Stimulated activated CD4-positive, alpha-beta T cell treated with anti-CD3 and anti-CD28 coated beads, TNF-alpha, amount 100 ng/mL, for 1 hour (primary cell): Measurements from ENCODE around the gene EXOC1L.

Experiments
- DNase-seq, 3 donors: peaks; one replicate each; pipeline ENCODE4 v3.0.0-alpha.2; 2020; ENCODE audit warnings: low read depth in 3 of 3, low spot score in 1 of 3

EXOC1L gene

GRCh38 chr4:55819634-55820033, at the start of gene EXOC1L:
Gene EXOC1L, plus strand, starts transcription at chr4:55819790. Its CDS starts 237 bp downstream, at chr4:55820027.
- no peak for DNase-seq

- DNase-seq: no peak
Observed at GRCh38 chr4:55770662-55771061, 48.9 kb upstream of the EXOC1L start.

GRCh38 chr4:55781341-55781740, 38.2 kb upstream of the EXOC1L start:
- DNase-seq: no peak

- no peak for DNase-seq
Observed at GRCh38 chr4:55781812-55782211, 37.8 kb upstream of the EXOC1L start.

- DNase-seq: no peak
Observed at GRCh38 chr4:55783584-55783983, 36.0 kb upstream of the EXOC1L start.

- DNase-seq: no peak
Observed at GRCh38 chr4:55784747-55785146, 34.8 kb upstream of the EXOC1L start.

- no peak for DNase-seq
Observed at GRCh38 chr4:55791666-55792065, 27.9 kb upstream of the EXOC1L start.

GRCh38 chr4:55793479-55793878, 26.1 kb upstream of the EXOC1L start:
- DNase-seq: no peak

GRCh38 chr4:55794053-55794452, 25.5 kb upstream of the EXOC1L start:
- DNase-seq: no peak

- no peak for DNase-seq
Observed at GRCh38 chr4:55795341-55795740, 24.2 kb upstream of the EXOC1L start.

- DNase-seq: no peak
Observed at GRCh38 chr4:55801498-55801897, 18.1 kb upstream of the EXOC1L start.

- no peak for DNase-seq
Observed at GRCh38 chr4:55807556-55807955, 12.0 kb upstream of the EXOC1L start.

GRCh38 chr4:55808186-55808585, 11.4 kb upstream of the EXOC1L start:
- DNase-seq: no peak

GRCh38 chr4:55808632-55809031, 11.0 kb upstream of the EXOC1L start:
- no peak for DNase-seq

- DNase-seq: no peak
Observed at GRCh38 chr4:55817691-55818090, 1.9 kb upstream of the EXOC1L start.

- no peak for DNase-seq
Observed at GRCh38 chr4:55820279-55820678, 689 bp downstream of the EXOC1L start.

- no peak for DNase-seq
Observed at GRCh38 chr4:55822329-55822728, 2.7 kb downstream of the EXOC1L start.

- DNase-seq: no peak
Observed at GRCh38 chr4:55824865-55825264, 5.3 kb downstream of the EXOC1L start.

GRCh38 chr4:55826986-55827385, 7.4 kb downstream of the EXOC1L start:
- no peak for DNase-seq

GRCh38 chr4:55827582-55827981, 8.0 kb downstream of the EXOC1L start:
- no peak for DNase-seq

GRCh38 chr4:55830048-55830447, 10.5 kb downstream of the EXOC1L start:
- no peak for DNase-seq

GRCh38 chr4:55830716-55831115, 11.1 kb downstream of the EXOC1L start:
- no peak for DNase-seq

GRCh38 chr4:55834086-55834795, 14.7 kb downstream of the EXOC1L start:
- DNase-seq: no peak
